Endodermal cell (in vitro differentiated cells): Measurements from ENCODE around the gene AMACR. TPM values are rescaled to one million over a fixed set of nuclear protein-coding genes. Genes with fewer than 3 reads are reported as not detected.

Experiments used
- DNase-seq: peaks from one replicate; pipeline ENCODE4 v3.0.0-alpha.2; 2017
- H3K27ac ChIP-seq: 2 replicates; pipeline ENCODE4 v1.5.1; 2013; ENCODE audit warnings: mild to moderate bottlenecking, low read depth, low read length, moderate library complexity
- H3K27me3 ChIP-seq: 2 replicates; pipeline ENCODE4 v1.6.1; 2013; ENCODE audit warnings: mild to moderate bottlenecking, low read length, moderate library complexity; ENCODE audit not compliant: insufficient read depth, control insufficient read depth, poor library complexity, severe bottlenecking
- H3K36me3 ChIP-seq: 2 replicates; pipeline ENCODE4 v1.7.0; 2013; ENCODE audit warnings: mild to moderate bottlenecking, low read length, moderate library complexity; ENCODE audit not compliant: control insufficient read depth, insufficient read depth
- H3K4me1 ChIP-seq: one replicate; pipeline ENCODE4 v1.7.0; 2013; ENCODE audit warnings: low read length; ENCODE audit not compliant: control insufficient read depth, insufficient read depth
- H3K4me3 ChIP-seq: 2 replicates; pipeline ENCODE4 v1.5.1; 2013; ENCODE audit warnings: mild to moderate bottlenecking, low read length, moderate library complexity
- H3K9ac ChIP-seq: 2 replicates; pipeline ENCODE4 v1.6.1; 2013; ENCODE audit warnings: mild to moderate bottlenecking, low read length, moderate library complexity; ENCODE audit not compliant: poor library complexity, severe bottlenecking; ENCODE audit errors: extremely low read depth
- H3K9me3 ChIP-seq: 2 replicates; pipeline ENCODE4 v1.6.1; 2013; ENCODE audit warnings: mild to moderate bottlenecking, low read length, moderate library complexity; ENCODE audit not compliant: control insufficient read depth
- H3K27ac Mint-ChIP-seq: 2 replicates; pipeline ENCODE4 v1.8.0; 2020; ENCODE audit warnings: mixed read lengths
- H3K27me3 Mint-ChIP-seq: 2 replicates; pipeline ENCODE4 v1.8.0; 2021; ENCODE audit warnings: mild to moderate bottlenecking, mixed read lengths; ENCODE audit not compliant: insufficient read depth
- H3K36me3 Mint-ChIP-seq: 2 replicates; pipeline ENCODE4 v1.8.0; 2020; ENCODE audit warnings: low read depth, mixed read lengths
- H3K4me1 Mint-ChIP-seq: 2 replicates; pipeline ENCODE4 v1.8.0; 2020; ENCODE audit warnings: mixed read lengths
- H3K4me3 Mint-ChIP-seq: 2 replicates; pipeline ENCODE4 v1.8.0; 2020; ENCODE audit warnings: mild to moderate bottlenecking, moderate library complexity, mixed read lengths
- H3K9me3 Mint-ChIP-seq: 2 replicates; pipeline ENCODE4 v1.8.0; 2020; ENCODE audit warnings: mild to moderate bottlenecking, mixed read lengths
- CTCF ChIP-seq: fragments of 200-600 bp; sonication (generic); conservative IDR thresholded peaks from 2 replicates; pipeline ENCODE4 v1.5.0; 2021; ENCODE audit warnings: antibody characterized with exemption, mild to moderate bottlenecking
- WGBS, 2 experiments: methylation state at CpG; one replicate each; pipeline versions ENCODE4 v1.1.5 to v1.1.7; 2013; ENCODE audit warnings: missing lambda C conversion rate in 2 of 2, mixed read lengths in 1 of 2; ENCODE audit not compliant: insufficient coverage in 1 of 2, insufficient read length in 1 of 2; 5-methylcytosine and 5-hydroxymethylcytosine counted together
- total RNA-seq, 2 donors: library from RNA; stranded (reverse); fragmentation: NEBNext Ultra II Directional in 1 of 2; extraction: Animal tissue kit (Norgen Biotek cat#: 25700) in 1 of 2; gene quantifications; 2 replicates in 1 of 2; 3 replicates in 1 of 2; pipeline ENCODE4 v1.2.1, GENCODE V29; 2021

The AMACR gene
- total RNA-seq, 2 donors from 2014 or later: 12.4 to 16.8 TPM

- no peaks in the 10 kb centered on the region for H3K36me3 ChIP-seq
- H3K36me3 Mint-ChIP-seq: peaks cover 25% of the 10 kb centered on the region
- TF ChIP-seq CTCF: no peak
- H3K4me1 Mint-ChIP-seq: peaks cover 16% of the 10 kb centered on the region
- WGBS, 2 experiments: 94 to 100% methylated on average over 2 of the region's 2 CpGs
- no peaks in the 10 kb centered on the region for H3K9me3 Mint-ChIP-seq
- H3K4me1 ChIP-seq: peaks cover 9% of the 10 kb centered on the region
- peak overlapping the region; percentile 25 for H3K27ac ChIP-seq
- H3K27ac Mint-ChIP-seq: no peak overlapping the region
- no peaks in the 10 kb centered on the region for H3K9me3 ChIP-seq
- H3K4me3 Mint-ChIP-seq: no peak overlapping the region
- no peak overlapping the region for H3K4me3 ChIP-seq
- H3K27me3 Mint-ChIP-seq: no peaks in the 10 kb centered on the region
- DNase-seq: no peak
- no peak overlapping the region for H3K9ac ChIP-seq
- no peaks in the 10 kb centered on the region for H3K27me3 ChIP-seq
Observed at GRCh38 chr5:34053133-34053532, 45.3 kb upstream of the AMACR start.

- Histone ChIP-seq H3K4me3 (no peak overlapping the region), H3K9me3 (no peaks in the 10 kb centered on the region), H3K4me1 (peaks cover 9% of the 10 kb centered on the region), H3K27ac (no peak overlapping the region), H3K9ac (no peak overlapping the region), H3K27me3 (no peaks in the 10 kb centered on the region), H3K36me3 (no peaks in the 10 kb centered on the region)
- H3K4me3 Mint-ChIP-seq: no peak overlapping the region
- 95 to 100% methylated on average over 1 to 4 of the region's 4 CpGs for WGBS, 2 experiments
- H3K27me3 Mint-ChIP-seq: no peaks in the 10 kb centered on the region
- H3K27ac Mint-ChIP-seq: no peak overlapping the region
- H3K9me3 Mint-ChIP-seq: no peaks in the 10 kb centered on the region
- peaks cover 16% of the 10 kb centered on the region for H3K36me3 Mint-ChIP-seq
- peaks cover 16% of the 10 kb centered on the region for H3K4me1 Mint-ChIP-seq
- DNase-seq: no peak
- TF ChIP-seq CTCF: no peak
Observed at GRCh38 chr5:34051374-34051980, 43.6 kb upstream of the AMACR start.

- no peaks in the 10 kb centered on the region for H3K9me3 Mint-ChIP-seq
Observed at GRCh38 chr5:34047774-34048572, 40.1 kb upstream of the AMACR start.

More at GRCh38 chr5:34047774-34048572, 40.1 kb upstream of the AMACR start:
- no peaks in the 10 kb centered on the region for H3K36me3 ChIP-seq
- H3K27me3 Mint-ChIP-seq: no peaks in the 10 kb centered on the region
- H3K4me1 ChIP-seq: peaks cover 7% of the 10 kb centered on the region
- H3K4me3 ChIP-seq: no peak overlapping the region
- no peak for DNase-seq
- no peaks in the 10 kb centered on the region for H3K27me3 ChIP-seq
- no peak for TF ChIP-seq CTCF
- peaks cover 16% of the 10 kb centered on the region for H3K36me3 Mint-ChIP-seq
- no peak overlapping the region for H3K27ac Mint-ChIP-seq
- H3K27ac ChIP-seq: no peak overlapping the region
- H3K9me3 ChIP-seq: no peaks in the 10 kb centered on the region
- H3K9ac ChIP-seq: no peak overlapping the region
- peaks cover 8% of the 10 kb centered on the region for H3K4me1 Mint-ChIP-seq
- H3K4me3 Mint-ChIP-seq: no peak overlapping the region
